HepG2 (cell line): ENCODE results near the gene EMC8. TPM values are rescaled to one million over a fixed set of nuclear protein-coding genes. Genes with fewer than 3 reads are reported as not detected.

ENCODE experiments used
- CBX2 ChIP-seq, 2 experiments: fragments of 200-600 bp in 1 of 2; sonication (generic); formaldehyde crosslinking in 1 of 2; IDR thresholded peaks; 2 replicates each; pipeline versions ENCODE4 v1.7.0 to v1.8.1; 2018 to 2022; ENCODE audit warnings: low read depth in 2 of 2, low read length in 1 of 2, mild to moderate bottlenecking in 1 of 2, missing genetic modification reagents in 1 of 2
- HNF1A ChIP-seq, 2 experiments: sonication (generic) in 1 of 2; formaldehyde crosslinking in 1 of 2; IDR thresholded peaks; 2 replicates each; pipeline versions ENCODE4 v1.4.0 to v1.6.1; 2016 to 2020; ENCODE audit warnings: borderline replicate concordance in 1 of 2, low read depth in 1 of 2, mild to moderate bottlenecking in 1 of 2, missing genetic modification reagents in 1 of 2
- NFE2 ChIP-seq: sonication (generic); formaldehyde crosslinking; IDR thresholded peaks from 2 replicates; pipeline ENCODE4 v1.4.0; 2020; ENCODE audit warnings: missing genetic modification reagents
- NR2F1 ChIP-seq, 2 experiments: fragments of 450-650 bp in 1 of 2; formaldehyde crosslinking in 1 of 2; IDR thresholded peaks; 2 replicates each; pipeline versions ENCODE4 v1.5.0 to v1.6.1; 2016 to 2020; ENCODE audit warnings: mild to moderate bottlenecking in 1 of 2, missing compliant biosample characterization in 1 of 2, missing genetic modification reagents in 1 of 2, moderate library complexity in 1 of 2
- RBM39 ChIP-seq: fragments of 200-400 bp; formaldehyde crosslinking; IDR thresholded peaks from one replicate; pipeline ENCODE4 v1.6.1; 2018; ENCODE audit warnings: antibody characterized with exemption, mild to moderate bottlenecking, low read depth, low read length; ENCODE audit not compliant: poor library complexity, severe bottlenecking
- RNF2 ChIP-seq: fragments of 450-650 bp; conservative IDR thresholded peaks from 2 replicates; pipeline ENCODE4 v1.6.1; 2016; ENCODE audit warnings: low read depth
- SYNCRIP ChIP-seq: fragments of 200-400 bp; formaldehyde crosslinking; IDR thresholded peaks from 2 replicates; pipeline ENCODE4 v1.6.1; 2018; ENCODE audit warnings: mild to moderate bottlenecking, low read depth, low read length; ENCODE audit not compliant: insufficient read depth
- ZNF737 ChIP-seq: sonication (generic); formaldehyde crosslinking; IDR thresholded peaks from 2 replicates; pipeline ENCODE4 v1.5.0; 2020; ENCODE audit warnings: missing genetic modification reagents, mild to moderate bottlenecking, borderline replicate concordance
- ZNF784 ChIP-seq: sonication (generic); formaldehyde crosslinking; IDR thresholded peaks from 2 replicates; pipeline ENCODE4 v1.5.1; 2020; ENCODE audit warnings: missing genetic modification reagents, mild to moderate bottlenecking, borderline replicate concordance
- polyA plus RNA-seq, 8 experiments: library from polyadenylated mRNA; depleted of rRNA in 3 of 8; stranded (reverse) in 7 of 8; unstranded in 1 of 8; fragments of >200 nt; fragmentation: Illumina TruSeq in 4 of 8; extraction: Trizol in 4 of 8; gene quantifications; 2 replicates each; pipeline versions ENCODE4 v1.2.1 to v1.2.3, GENCODE V29; 2011 to 2016; ENCODE audit warnings: low read depth in 4 of 8, missing spikeins in 1 of 8, mixed read lengths in 1 of 8; ENCODE audit not compliant: insufficient read depth in 1 of 8
- total RNA-seq, 5 experiments: library from RNA; depleted of rRNA; stranded (reverse); fragments of >200 nt; fragmentation: Illumina TruSeq; extraction: Trizol; gene quantifications; 2 replicates each; pipeline ENCODE4 v1.2.3, GENCODE V29; 2016; ENCODE audit warnings: low read depth in 1 of 5
- TF ChIP-seq, protein P1 (sequence below): sonication (generic); formaldehyde crosslinking; IDR thresholded peaks from 2 replicates; pipeline ENCODE4 v1.5.0; 2020; ENCODE audit warnings: mild to moderate bottlenecking, missing genetic modification reagents, moderate library complexity
- TF ChIP-seq, protein P2 (sequence below): sonication (generic); formaldehyde crosslinking; IDR thresholded peaks from 2 replicates; pipeline ENCODE4 v1.9.0; 2021; ENCODE audit warnings: missing genetic modification reagents, borderline replicate concordance
- TF ChIP-seq, protein P3 (sequence below): sonication (generic); formaldehyde crosslinking; IDR thresholded peaks from 2 replicates; pipeline ENCODE4 v1.8.1; 2022; ENCODE audit warnings: mild to moderate bottlenecking, missing genetic modification reagents
- TF ChIP-seq, protein P4 (sequence below): sonication (generic); formaldehyde crosslinking; IDR thresholded peaks from 2 replicates; pipeline ENCODE4 v1.5.1; 2020; ENCODE audit warnings: missing genetic modification reagents, mild to moderate bottlenecking, borderline replicate concordance

EMC8 gene
- total and polyA plus RNA-seq, 2 of the 13 experiments (the other 11 are each of a cell fraction or from before 2014, with no cell fraction given) = 55.0 to 76.0 TPM

- TF ChIP-seq ZNF737 (CRISPR knock-in tag) = no peak
- TF ChIP-seq SYNCRIP = no peak
- TF ChIP-seq RNF2 = no peak
- no peak for TF ChIP-seq NFE2 (CRISPR knock-in tag)
- no peak for TF ChIP-seq RBM39
- TF ChIP-seq CBX2 (IDR thresholded peaks at IDR 0.05; ENCODE audit: low read depth, low read length) = no peak
- TF ChIP-seq CBX2 (CRISPR knock-in tag; IDR thresholded peaks at IDR 0.05; ENCODE audit: low read depth) = no peak
- no peak for TF ChIP-seq ZNF784
- TF ChIP-seq, protein P1, sequence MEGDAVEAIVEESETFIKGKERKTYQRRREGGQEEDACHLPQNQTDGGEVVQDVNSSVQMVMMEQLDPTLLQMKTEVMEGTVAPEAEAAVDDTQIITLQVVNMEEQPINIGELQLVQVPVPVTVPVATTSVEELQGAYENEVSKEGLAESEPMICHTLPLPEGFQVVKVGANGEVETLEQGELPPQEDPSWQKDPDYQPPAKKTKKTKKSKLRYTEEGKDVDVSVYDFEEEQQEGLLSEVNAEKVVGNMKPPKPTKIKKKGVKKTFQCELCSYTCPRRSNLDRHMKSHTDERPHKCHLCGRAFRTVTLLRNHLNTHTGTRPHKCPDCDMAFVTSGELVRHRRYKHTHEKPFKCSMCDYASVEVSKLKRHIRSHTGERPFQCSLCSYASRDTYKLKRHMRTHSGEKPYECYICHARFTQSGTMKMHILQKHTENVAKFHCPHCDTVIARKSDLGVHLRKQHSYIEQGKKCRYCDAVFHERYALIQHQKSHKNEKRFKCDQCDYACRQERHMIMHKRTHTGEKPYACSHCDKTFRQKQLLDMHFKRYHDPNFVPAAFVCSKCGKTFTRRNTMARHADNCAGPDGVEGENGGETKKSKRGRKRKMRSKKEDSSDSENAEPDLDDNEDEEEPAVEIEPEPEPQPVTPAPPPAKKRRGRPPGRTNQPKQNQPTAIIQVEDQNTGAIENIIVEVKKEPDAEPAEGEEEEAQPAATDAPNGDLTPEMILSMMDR (CRISPR knock-in tag) = no peak
- no peak for TF ChIP-seq HNF1A (IDR thresholded peaks at IDR 0.05; ENCODE audit: low read depth)
- TF ChIP-seq HNF1A (CRISPR knock-in tag; IDR thresholded peaks at IDR 0.05; ENCODE audit: borderline replicate concordance) = no peak
- TF ChIP-seq, protein P2, sequence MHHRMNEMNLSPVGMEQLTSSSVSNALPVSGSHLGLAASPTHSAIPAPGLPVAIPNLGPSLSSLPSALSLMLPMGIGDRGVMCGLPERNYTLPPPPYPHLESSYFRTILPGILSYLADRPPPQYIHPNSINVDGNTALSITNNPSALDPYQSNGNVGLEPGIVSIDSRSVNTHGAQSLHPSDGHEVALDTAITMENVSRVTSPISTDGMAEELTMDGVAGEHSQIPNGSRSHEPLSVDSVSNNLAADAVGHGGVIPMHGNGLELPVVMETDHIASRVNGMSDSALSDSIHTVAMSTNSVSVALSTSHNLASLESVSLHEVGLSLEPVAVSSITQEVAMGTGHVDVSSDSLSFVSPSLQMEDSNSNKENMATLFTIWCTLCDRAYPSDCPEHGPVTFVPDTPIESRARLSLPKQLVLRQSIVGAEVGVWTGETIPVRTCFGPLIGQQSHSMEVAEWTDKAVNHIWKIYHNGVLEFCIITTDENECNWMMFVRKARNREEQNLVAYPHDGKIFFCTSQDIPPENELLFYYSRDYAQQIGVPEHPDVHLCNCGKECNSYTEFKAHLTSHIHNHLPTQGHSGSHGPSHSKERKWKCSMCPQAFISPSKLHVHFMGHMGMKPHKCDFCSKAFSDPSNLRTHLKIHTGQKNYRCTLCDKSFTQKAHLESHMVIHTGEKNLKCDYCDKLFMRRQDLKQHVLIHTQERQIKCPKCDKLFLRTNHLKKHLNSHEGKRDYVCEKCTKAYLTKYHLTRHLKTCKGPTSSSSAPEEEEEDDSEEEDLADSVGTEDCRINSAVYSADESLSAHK (CRISPR knock-in tag) = no peak
- TF ChIP-seq, protein P3, sequence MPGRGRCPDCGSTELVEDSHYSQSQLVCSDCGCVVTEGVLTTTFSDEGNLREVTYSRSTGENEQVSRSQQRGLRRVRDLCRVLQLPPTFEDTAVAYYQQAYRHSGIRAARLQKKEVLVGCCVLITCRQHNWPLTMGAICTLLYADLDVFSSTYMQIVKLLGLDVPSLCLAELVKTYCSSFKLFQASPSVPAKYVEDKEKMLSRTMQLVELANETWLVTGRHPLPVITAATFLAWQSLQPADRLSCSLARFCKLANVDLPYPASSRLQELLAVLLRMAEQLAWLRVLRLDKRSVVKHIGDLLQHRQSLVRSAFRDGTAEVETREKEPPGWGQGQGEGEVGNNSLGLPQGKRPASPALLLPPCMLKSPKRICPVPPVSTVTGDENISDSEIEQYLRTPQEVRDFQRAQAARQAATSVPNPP (CRISPR knock-in tag) = no peak
- TF ChIP-seq, protein P4, sequence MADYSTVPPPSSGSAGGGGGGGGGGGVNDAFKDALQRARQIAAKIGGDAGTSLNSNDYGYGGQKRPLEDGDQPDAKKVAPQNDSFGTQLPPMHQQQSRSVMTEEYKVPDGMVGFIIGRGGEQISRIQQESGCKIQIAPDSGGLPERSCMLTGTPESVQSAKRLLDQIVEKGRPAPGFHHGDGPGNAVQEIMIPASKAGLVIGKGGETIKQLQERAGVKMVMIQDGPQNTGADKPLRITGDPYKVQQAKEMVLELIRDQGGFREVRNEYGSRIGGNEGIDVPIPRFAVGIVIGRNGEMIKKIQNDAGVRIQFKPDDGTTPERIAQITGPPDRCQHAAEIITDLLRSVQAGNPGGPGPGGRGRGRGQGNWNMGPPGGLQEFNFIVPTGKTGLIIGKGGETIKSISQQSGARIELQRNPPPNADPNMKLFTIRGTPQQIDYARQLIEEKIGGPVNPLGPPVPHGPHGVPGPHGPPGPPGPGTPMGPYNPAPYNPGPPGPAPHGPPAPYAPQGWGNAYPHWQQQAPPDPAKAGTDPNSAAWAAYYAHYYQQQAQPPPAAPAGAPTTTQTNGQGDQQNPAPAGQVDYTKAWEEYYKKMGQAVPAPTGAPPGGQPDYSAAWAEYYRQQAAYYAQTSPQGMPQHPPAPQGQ (CRISPR knock-in tag) = no peak
- TF ChIP-seq NR2F1 (CRISPR knock-in tag; IDR thresholded peaks at IDR 0.05) = peak in 1 of 2 experiments; percentile 52; a peak in 1 of 4 replicates
Measured at GRCh38 chr16:85844786-85845185, 45.4 kb upstream of the EMC8 start (continued).
